GM18907 (cell line): ENCODE results near the gene TNFSF13B.
A peak's percentile ranks its signal among the peaks of the same experiment; 100 is the strongest.
"Not testable (repeated sequence)": the region's sequence is repeated elsewhere in the genome, so short reads cannot be mapped to it uniquely, and the experiment has no call there.

Experiments
- ATAC-seq: cut with Tn5 transposase; IDR thresholded peaks from one replicate; pipeline ENCODE4 v1.9.1; 2021; ENCODE audit warnings: mild to moderate bottlenecking, moderate library complexity; ENCODE audit not compliant: unreplicated experiment

Gene TNFSF13B, protein sequence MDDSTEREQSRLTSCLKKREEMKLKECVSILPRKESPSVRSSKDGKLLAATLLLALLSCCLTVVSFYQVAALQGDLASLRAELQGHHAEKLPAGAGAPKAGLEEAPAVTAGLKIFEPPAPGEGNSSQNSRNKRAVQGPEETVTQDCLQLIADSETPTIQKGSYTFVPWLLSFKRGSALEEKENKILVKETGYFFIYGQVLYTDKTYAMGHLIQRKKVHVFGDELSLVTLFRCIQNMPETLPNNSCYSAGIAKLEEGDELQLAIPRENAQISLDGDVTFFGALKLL

DNA sequence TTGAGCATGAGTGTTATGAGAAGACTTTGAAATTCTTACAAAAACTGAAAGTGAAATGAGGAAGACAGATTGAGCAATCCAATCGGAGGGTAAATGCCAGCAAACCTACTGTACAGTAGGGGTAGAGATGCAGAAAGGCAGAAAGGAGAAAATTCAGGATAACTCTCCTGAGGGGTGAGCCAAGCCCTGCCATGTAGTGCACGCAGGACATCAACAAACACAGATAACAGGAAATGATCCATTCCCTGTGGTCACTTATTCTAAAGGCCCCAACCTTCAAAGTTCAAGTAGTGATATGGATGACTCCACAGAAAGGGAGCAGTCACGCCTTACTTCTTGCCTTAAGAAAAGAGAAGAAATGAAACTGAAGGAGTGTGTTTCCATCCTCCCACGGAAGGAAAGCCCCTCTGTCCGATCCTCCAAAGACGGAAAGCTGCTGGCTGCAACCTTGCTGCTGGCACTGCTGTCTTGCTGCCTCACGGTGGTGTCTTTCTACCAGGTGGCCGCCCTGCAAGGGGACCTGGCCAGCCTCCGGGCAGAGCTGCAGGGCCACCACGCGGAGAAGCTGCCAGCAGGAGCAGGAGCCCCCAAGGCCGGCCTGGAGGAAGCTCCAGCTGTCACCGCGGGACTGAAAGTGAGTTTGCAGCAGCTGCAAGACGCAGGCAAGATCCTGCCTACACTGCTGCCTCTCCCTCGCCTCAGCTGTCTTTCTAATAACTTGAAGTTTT lies at the start of gene TNFSF13B:
TSS of gene TNFSF13B (plus strand) at position 118 of the 728 bp plus-strand sequence. CDS start at position 296, 178 bp downstream.
- ATAC-seq = peak; percentile 87

- ATAC-seq = no peak
These were observed 49.5 kb upstream of the TNFSF13B start for GRCh38 chr13:108220041-108220440.

DNA sequence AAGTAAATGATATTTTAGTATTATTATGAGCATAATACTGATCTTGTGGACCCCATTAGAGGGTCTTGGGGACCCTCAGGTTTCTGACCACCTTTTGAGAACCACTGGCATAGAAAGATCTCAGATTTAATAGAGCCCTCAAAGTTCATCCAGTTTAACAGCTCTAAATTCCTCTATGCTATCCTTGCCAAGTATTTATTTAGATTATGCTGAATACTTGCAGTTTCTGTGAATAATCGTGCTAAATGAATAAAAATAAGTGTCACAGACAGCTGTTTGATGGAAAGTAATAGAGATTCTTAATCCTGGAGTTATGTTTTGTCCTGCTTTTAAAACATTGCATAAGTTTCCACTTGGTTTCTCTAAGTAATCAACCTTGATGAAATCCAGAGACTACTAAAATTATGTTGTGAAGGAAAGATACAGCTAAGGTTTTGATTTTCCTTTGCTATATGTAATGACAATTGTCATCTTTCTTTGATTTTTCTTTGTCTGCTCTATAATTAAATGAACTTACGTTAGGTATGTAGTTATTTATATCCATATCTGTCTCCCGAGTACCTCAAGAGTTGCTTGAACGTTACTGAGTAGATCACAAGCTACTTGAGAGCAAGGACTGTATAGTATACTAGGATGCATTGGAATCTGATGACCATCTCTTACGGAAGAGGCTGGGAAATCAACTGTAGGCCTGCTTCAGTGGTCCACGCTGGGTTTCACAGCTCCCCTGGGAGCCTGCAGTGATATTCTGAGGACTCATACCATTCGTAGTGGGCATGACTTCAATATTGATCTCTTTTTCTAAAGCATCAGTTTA lies 45.6 kb upstream of the TNFSF13B start:
- ATAC-seq = no peak

DNA sequence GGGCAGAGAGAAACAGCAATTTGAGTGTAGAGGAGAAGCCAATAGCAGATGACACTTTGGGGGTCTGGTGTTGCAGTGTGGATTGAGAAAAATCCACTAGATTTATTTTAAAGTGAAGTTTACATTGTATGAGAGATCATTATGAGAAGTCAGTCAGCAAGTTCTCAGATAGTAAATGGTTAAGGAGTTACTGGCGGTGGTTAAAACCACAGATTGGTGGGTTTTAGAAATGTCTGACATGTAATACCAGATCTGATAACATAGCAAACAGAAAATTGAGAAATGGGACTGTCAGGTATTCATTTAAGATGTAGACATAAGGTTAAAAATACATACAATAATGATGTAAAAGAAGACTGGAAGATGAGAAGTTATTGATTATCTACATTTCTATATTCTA lies 44.1 kb upstream of the TNFSF13B start:
- ATAC-seq = peak; percentile 79

DNA sequence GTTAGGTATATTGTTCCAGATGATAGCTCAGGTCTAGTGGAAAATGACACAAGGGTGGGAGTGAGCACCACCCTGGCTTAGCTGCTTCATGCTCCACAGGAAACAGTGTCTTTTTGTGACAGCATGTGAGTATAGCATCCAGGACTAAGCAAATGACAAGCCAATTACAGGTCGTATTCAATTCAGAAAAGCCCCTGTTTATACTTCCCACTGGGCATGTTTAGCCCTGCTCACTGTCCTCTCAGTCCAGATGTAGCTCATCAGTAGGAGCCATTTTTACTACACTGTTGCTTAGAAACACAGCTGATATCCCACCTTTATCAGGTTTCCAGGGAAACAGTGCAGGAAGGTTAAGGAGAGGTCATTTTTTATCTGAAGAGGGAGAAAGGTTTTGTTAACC lies 43.3 kb upstream of the TNFSF13B start:
- peak; percentile 39 for ATAC-seq

DNA sequence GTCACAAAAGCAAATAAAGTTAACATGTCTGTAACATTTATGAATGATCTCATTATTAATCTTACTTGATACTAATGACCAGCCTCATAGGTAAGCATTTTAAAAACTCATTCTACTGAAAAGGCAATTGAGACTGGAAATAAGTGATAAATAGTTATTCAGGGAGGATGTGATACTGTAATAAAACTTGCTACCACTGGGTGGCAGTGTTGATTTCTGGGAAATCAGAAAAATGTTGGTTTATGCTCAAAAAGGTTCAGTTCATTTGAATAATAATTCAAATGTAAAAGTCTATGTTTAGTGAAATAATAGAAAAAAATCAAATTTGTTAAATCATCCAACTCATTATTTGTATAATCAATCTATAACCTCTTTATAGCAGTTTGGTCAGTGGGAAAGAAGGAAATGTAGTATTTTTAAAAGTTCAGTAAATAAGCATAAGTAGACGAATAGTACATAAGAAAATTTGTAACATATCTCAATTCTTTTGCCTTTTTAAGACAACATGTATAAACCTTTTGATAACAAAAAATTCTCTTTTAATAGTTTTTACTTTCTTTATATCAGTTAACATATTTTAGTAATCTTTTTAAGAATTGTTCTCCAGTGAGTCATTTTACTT lies 41.8 kb upstream of the TNFSF13B start:
- ATAC-seq = no peak

DNA sequence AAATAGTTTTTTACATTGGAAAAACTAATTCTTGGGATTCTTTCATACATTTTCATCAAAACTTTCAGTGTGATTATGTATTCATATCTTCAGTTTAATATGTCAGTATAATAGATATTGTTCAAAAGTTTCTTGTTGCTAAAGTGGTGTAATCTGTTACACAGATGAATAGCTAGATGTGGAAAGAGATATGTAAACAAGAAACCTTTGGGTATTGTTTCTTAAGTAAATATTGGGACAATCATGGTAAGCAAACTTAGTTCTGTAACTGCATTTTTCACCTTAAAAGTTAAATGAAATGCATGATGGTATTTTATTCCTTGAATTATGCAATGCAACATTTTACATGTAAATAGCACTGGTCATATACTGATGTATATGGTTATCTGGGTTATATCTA lies 39.1 kb upstream of the TNFSF13B start:
- no peak for ATAC-seq

GRCh38 chr13:108249150-108249549 lies 20.4 kb upstream of the TNFSF13B start:
- peak; percentile 84 for ATAC-seq

DNA sequence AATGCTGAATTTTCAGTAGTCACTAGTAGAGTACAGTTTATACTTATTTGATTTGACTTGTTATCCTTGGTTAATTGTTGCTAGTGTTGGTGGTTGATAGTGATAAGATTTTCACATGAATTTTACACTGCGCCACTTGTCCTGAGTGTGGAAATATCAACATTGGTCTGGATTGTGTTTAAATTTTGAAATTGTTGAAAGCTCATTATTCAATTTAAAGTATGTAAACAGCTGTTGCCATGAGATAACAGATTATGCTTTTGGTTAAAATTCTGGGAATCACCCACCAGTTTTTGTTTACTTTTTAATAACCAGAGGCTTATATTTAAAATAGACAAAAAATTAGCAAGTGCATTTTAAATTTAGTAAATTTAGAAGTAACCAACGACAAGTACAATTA lies 12.3 kb upstream of the TNFSF13B start:
- ATAC-seq = no peak

DNA sequence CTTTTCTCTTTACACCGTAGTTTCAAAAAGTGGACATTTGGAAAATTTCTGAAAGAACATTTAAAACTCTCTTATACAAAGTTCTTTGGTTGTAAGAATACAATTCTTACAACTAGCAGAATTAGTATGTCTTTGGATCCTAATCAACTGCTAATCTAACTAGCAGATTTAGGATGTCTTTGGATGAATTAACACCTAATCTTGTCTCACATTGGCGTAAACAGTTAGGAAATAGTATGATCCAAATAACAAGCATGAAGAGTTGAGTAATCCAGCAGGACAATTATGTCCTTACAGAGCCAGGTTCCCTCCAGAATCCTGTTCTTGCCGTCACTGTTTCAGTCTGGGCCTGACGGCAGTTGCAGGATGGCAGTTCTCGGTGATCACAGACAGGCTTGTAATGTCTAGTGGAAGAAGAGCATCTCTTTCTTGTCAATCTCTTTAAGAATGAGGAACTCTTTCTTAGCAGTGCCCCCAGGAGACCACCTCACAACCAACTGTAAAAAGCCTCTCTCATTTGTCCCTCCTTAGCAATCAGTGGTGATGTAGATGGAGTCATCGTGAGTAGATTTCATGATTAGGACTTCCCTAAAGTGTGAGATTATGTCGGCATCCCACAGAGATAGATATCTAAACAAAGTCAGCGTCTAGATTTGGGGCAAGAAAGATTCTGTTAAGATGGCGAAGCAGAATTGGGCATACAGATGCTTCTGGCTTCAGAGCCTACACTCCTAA lies 5.7 kb upstream of the TNFSF13B start:
- no peak for ATAC-seq

GRCh38 chr13:108266321-108266990 lies 3.1 kb upstream of the TNFSF13B start:
- no peak for ATAC-seq

DNA sequence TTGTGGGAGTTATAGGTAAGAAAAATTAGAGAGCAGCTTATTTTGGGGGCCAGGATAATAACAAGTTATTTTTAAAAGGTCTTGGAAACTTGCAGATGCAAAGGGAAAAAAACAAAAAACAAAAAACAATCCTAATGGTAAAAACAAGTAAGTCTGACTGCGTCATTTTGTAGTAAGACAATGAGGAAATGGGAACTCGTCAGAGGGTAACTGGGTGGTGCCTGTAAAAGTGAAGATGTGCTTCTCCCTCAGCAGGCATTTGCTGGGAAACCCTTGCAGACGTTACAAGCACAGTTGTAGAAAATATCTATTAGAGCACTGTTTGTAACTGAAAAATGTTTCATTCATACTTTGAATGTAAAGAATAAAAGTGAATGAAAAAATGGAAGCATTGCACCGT lies 2.2 kb upstream of the TNFSF13B start:
- ATAC-seq = no peak

GRCh38 chr13:108267855-108268254 lies 1.7 kb upstream of the TNFSF13B start:
- ATAC-seq = not testable (repeated sequence)

DNA sequence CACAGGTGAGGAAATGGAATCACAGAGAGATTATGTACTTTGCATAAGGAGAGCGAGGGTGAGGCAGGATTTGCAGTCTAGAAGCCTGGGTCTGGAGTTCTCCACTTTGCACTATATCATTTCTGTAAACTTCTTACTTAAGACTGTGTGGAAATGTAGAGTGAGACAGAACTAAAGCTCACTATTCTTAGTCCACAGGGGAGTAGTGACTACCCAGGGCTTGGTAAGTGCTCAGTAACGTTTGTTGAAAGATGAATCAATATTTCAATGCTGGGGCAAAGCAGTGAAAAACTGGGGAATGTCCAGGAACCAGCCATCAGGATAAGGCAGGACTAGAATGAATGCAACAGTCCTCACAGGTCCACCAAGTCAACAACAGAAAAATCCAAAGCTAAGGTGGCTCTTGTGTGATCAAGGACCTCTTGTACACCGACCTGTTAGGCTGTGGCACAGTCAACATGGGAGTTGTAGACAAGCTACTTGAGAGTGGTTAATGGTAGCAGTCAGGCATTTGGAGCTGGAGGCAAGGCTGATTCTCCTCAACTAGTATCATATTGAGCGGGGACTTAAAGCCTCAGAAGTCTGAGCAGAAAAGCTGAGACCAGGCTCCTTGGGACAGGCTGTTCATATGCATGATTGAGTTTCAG lies 929 bp upstream of the TNFSF13B start:
- ATAC-seq = no peak

GRCh38 chr13:108270442-108270841 lies 924 bp downstream of the TNFSF13B start:
- ATAC-seq = peak; percentile 19

DNA sequence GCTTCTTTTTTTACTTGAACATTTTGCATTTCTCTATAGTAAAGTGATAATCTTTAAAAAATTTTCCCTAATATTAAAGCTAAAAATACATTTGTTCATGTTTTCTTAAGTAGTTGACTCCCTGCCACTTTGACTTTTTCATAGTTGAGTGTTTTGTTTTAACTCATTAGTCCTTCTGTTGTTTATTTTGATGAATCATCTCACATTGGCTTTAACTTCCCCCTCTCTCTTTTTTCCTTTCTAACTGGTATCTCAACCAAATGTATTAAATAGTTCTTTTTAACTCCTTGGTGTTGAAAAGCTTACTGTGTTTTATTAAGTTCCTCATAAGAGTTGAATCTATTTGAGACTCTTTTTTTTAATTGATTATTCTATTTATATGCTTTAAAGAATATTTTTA lies 2.8 kb downstream of the TNFSF13B start:
- no peak for ATAC-seq

- ATAC-seq = no peak
These were observed 4.1 kb downstream of the TNFSF13B start for GRCh38 chr13:108273429-108274118.

GRCh38 chr13:108274718-108275117 lies 5.2 kb downstream of the TNFSF13B start:
- ATAC-seq = no peak

DNA sequence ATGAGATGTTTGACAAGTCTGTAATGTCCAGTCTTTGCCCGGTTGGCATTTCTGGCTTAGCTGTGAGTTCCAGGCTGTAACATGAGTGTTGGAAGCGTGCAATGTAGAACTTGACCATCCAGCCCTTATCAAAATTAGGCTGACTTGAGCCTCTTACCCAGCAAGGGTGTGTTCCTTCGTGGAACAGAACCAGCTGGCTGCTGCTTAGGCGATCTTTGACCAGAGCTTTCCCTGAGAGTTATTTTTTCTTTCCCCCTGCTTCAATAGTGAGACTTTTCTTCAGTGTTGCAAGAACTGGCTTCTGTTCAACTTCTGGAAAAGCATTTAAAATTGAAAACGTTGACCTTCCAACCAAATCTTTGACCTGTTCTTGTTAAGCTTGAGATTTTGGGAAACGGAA lies 6.5 kb downstream of the TNFSF13B start:
- no peak for ATAC-seq
